CD4-positive, alpha-beta T cell (primary cell): ENCODE measurements around the gene GPSM1. TPM values are rescaled to one million over a fixed set of nuclear protein-coding genes. Genes with fewer than 3 reads are reported as not detected.

Source experiments
- ATAC-seq: fragments of 200-7000 bp; cut with Tn5 transposase; one replicate; pipeline ENCODE4 v1.10.0; 2022; ENCODE audit warnings: mild to moderate bottlenecking; ENCODE audit not compliant: poor library complexity
- CTCF ChIA-PET: fragments of 350-600 bp; sonication (Branson Sonifier 250); formaldehyde crosslinking; loops from one replicate; lab custom pipeline; 2021; ENCODE audit warnings: antibody characterized with exemption, inconsistent platforms; lab: Charles Lee
- POLR2A ChIA-PET: fragments of 350-600 bp; sonication (Branson Sonifier 250); formaldehyde crosslinking; loops from one replicate; lab custom pipeline; 2021; ENCODE audit warnings: antibody characterized with exemption, inconsistent platforms; lab: Charles Lee
- DNase-seq, 14 experiments: peaks; one replicate each; pipeline ENCODE4 v3.0.0-alpha.2; 2013 to 2020; ENCODE audit warnings: mixed read lengths in 2 of 14
- H3K27ac ChIP-seq, 2 donors: one replicate each; pipeline versions ENCODE4 v1.5.1 to v1.7.0; 2013; ENCODE audit warnings: low read length in 2 of 2, low read depth in 1 of 2, mild to moderate bottlenecking in 1 of 2
- H3K27me3 ChIP-seq, 2 experiments: 1 replicate in 1 of 2; 2 replicates in 1 of 2; pipeline versions ENCODE4 v1.6.1 to v1.7.0; 2013; ENCODE audit warnings: low read length in 2 of 2, control low read depth in 1 of 2, mild to moderate bottlenecking in 1 of 2, moderate library complexity in 1 of 2; ENCODE audit not compliant: insufficient read depth in 2 of 2, control insufficient read depth in 1 of 2
- H3K36me3 ChIP-seq: one replicate; pipeline ENCODE4 v1.6.1; 2013; ENCODE audit warnings: low read length, control low read depth; ENCODE audit not compliant: insufficient read depth
- H3K4me1 ChIP-seq: one replicate; pipeline ENCODE4 v1.6.1; 2013; ENCODE audit warnings: low read length, control low read depth; ENCODE audit not compliant: insufficient read depth
- H3K4me3 ChIP-seq: one replicate; pipeline ENCODE4 v1.5.1; 2013; ENCODE audit warnings: mild to moderate bottlenecking, low read length, moderate library complexity
- H3K9me3 ChIP-seq, 2 experiments: 1 replicate in 1 of 2; 2 replicates in 1 of 2; pipeline versions ENCODE4 v1.6.1 to v1.7.0; 2013; ENCODE audit warnings: low read length in 2 of 2, mild to moderate bottlenecking in 2 of 2, control low read depth in 1 of 2, moderate library complexity in 1 of 2; ENCODE audit not compliant: control insufficient read depth in 1 of 2, insufficient read depth in 1 of 2
- H3K27ac Mint-ChIP-seq: one replicate; pipeline ENCODE4 v1.8.0; 2020; ENCODE audit warnings: mixed read lengths
- H3K27me3 Mint-ChIP-seq: one replicate; pipeline ENCODE4 v1.8.0; 2021; ENCODE audit warnings: mixed read lengths
- H3K36me3 Mint-ChIP-seq: one replicate; pipeline ENCODE4 v1.8.0; 2021; ENCODE audit warnings: low read depth, mixed read lengths
- H3K4me1 Mint-ChIP-seq: one replicate; pipeline ENCODE4 v1.8.0; 2021; ENCODE audit warnings: low read depth, mixed read lengths
- H3K4me3 Mint-ChIP-seq: one replicate; pipeline ENCODE4 v1.8.0; 2020; ENCODE audit warnings: mild to moderate bottlenecking, mixed read lengths
- H3K9me3 Mint-ChIP-seq: one replicate; pipeline ENCODE4 v1.8.0; 2020; ENCODE audit warnings: mixed read lengths
- intact Hi-C, 2 experiments: fragments of 100-400 bp; cut with DNase I in 1 of 2; cut with micrococcal nuclease in 1 of 2; formaldehyde crosslinking; loops; one replicate each; pipeline versions ENCODE4 v1.15.1 to v1.9.0; 2023 to 2025; cut with DNase I, micrococcal nuclease
- total RNA-seq, 174 experiments: library from RNA in 2 of 174; stranded (reverse) in 2 of 174; gene quantifications; one replicate each; pipeline ENCODE4 v1.2.3 and lab custom pipeline; 2021 to 2026
- TF ChIP-seq, protein P1 (sequence below): fragments of 200-600 bp; IDR thresholded peaks from one replicate; pipeline ENCODE4 v1.8.0; 2022; ENCODE audit warnings: antibody characterized with exemption, mild to moderate bottlenecking

GPSM1 gene
- total RNA-seq, 2 experiments from 2014 or later = 7.7 to 8.6 TPM

DNA sequence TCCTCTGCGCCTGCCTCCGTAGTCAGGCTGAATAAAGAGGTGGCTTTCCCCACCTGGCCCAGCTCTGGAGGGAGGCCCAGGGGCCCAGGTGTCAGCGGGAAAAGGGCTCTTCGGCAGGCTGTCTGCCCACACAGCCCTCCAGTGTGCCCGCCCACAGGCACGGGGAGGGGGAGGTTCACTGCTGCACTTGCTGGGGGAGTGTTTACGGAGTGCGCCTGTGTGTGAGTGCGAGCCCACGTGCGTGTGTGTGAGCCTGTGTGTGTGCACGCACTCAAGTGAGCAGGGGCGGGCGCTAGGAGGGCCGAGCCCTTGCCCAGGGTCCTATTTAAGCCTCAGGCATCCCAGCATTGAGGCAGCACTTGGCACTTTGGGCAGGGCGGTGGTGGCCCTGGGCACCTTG, 25.3 kb downstream of the GPSM1 start:
- no peak overlapping the region for H3K27ac ChIP-seq
- Mint-ChIP-seq H3K36me3 (no peaks in the 10 kb centered on the region), H3K27ac (no peak overlapping the region), H3K27me3 (no peaks in the 10 kb centered on the region), H3K9me3 (no peaks in the 10 kb centered on the region), H3K4me1 (no peaks in the 10 kb centered on the region), H3K4me3 (no peak overlapping the region)
- H3K36me3 ChIP-seq = no peaks in the 10 kb centered on the region
- DNase-seq (no peak), ATAC-seq (peak; percentile 21)
- TF ChIP-seq, protein P1, sequence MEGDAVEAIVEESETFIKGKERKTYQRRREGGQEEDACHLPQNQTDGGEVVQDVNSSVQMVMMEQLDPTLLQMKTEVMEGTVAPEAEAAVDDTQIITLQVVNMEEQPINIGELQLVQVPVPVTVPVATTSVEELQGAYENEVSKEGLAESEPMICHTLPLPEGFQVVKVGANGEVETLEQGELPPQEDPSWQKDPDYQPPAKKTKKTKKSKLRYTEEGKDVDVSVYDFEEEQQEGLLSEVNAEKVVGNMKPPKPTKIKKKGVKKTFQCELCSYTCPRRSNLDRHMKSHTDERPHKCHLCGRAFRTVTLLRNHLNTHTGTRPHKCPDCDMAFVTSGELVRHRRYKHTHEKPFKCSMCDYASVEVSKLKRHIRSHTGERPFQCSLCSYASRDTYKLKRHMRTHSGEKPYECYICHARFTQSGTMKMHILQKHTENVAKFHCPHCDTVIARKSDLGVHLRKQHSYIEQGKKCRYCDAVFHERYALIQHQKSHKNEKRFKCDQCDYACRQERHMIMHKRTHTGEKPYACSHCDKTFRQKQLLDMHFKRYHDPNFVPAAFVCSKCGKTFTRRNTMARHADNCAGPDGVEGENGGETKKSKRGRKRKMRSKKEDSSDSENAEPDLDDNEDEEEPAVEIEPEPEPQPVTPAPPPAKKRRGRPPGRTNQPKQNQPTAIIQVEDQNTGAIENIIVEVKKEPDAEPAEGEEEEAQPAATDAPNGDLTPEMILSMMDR = no peak
- no peaks in the 10 kb centered on the region for H3K9me3 ChIP-seq
- no peak overlapping the region for H3K4me3 ChIP-seq
- no peaks in the 10 kb centered on the region for H3K27me3 ChIP-seq
- H3K4me1 ChIP-seq = no peaks in the 10 kb centered on the region
- ChIA-PET CTCF (no interaction called here), POLR2A (no interaction called here)
- intact Hi-C loops = no loop called here

DNA sequence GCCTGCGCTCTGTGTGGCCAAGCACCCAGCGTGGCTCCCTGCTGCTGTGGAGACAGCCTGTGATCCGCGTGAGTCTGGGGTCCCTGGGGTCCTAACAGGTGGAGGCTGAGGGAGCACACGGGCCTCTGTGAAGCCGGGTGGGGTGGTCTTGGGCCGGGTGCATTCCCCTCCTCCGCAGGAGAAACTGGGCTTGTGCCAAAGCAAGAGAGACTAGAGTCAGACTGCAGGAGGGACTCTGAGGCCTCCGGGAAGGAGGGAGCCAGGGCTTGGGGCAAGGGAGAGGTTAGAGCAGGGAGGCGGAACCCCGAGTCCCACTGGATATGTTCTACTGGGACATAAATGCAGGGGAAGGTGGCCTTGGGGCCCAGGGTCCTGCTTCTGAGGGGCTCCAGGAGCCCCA, 25.7 kb downstream of the GPSM1 start:
- H3K36me3 Mint-ChIP-seq = no peaks in the 10 kb centered on the region
- no peak overlapping the region for H3K4me3 Mint-ChIP-seq
- ChIA-PET POLR2A (interaction anchor here (0.9 kb wide), 1 partner anchor 11 kb away, joined by 3 read pairs; the partner anchor contains the start of gene DNLZ), CTCF (no interaction called here)
- ATAC-seq = no peak
- Histone ChIP-seq H3K27me3 (no peaks in the 10 kb centered on the region), H3K36me3 (no peaks in the 10 kb centered on the region), H3K27ac (no peak overlapping the region), H3K4me3 (no peak overlapping the region), H3K9me3 (no peaks in the 10 kb centered on the region), H3K4me1 (no peaks in the 10 kb centered on the region)
- H3K27ac Mint-ChIP-seq = no peak overlapping the region
- no peaks in the 10 kb centered on the region for H3K27me3 Mint-ChIP-seq
- no peaks in the 10 kb centered on the region for H3K9me3 Mint-ChIP-seq
- no peak for DNase-seq
- TF ChIP-seq, protein P1 = no peak
- no peaks in the 10 kb centered on the region for H3K4me1 Mint-ChIP-seq
- intact Hi-C loops = no loop called here

DNA sequence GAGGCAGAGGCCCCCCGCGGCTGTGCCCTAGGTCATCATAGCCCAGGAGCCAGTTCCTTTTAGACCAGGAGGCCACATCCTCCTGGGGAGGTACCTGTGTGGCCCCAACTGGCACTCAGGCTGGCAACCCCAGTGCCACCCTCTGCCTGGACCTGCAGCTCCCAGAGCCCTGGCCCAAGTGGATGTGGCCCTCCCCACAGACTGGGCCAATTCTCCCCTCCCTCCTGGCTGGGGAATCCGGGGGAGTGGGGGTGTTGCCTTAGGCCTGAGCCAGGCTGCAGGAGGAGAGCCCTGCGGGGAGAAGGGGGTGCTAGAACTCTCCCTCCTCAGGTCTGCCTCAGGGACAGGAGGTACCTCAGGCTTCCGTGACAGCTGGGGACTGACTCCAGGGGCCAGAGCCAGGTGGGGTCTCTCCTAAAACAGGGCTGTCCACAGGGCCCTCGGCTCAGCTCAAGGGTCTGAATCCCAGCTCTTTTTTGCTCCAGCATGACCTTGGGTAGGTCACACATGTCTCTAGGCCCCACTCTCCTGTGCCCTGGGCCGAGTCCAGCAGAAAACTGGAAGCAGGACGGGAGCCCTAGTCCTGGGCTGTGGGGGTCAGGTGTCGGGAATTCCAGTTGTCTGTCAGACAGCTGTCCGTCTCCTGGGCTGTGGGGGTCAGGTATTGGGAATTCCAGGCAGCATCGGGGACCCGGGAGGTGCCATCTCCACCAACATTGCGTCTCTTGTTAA, 26.6 kb downstream of the GPSM1 start:
- no peak overlapping the region for H3K27ac ChIP-seq
- no peaks in the 10 kb centered on the region for H3K4me1 ChIP-seq
- ChIA-PET CTCF (no interaction called here), POLR2A (interaction anchor here (0.9 kb wide), 1 partner anchor 10 kb away, joined by 3 read pairs; the partner anchor contains the start of gene DNLZ)
- Mint-ChIP-seq H3K4me3 (no peak overlapping the region), H3K4me1 (no peaks in the 10 kb centered on the region), H3K9me3 (no peaks in the 10 kb centered on the region), H3K27me3 (no peaks in the 10 kb centered on the region), H3K27ac (no peak overlapping the region), H3K36me3 (no peaks in the 10 kb centered on the region)
- intact Hi-C loops = no loop called here
- H3K36me3 ChIP-seq = no peaks in the 10 kb centered on the region
- TF ChIP-seq, protein P1 = no peak
- H3K9me3 ChIP-seq = no peaks in the 10 kb centered on the region
- no peaks in the 10 kb centered on the region for H3K27me3 ChIP-seq
- ATAC-seq (no peak), DNase-seq (no peak)
- H3K4me3 ChIP-seq = no peak overlapping the region
